Measurements from ENCODE around the gene UCN.
A peak's percentile ranks its signal among the peaks of the same experiment; 100 is the strongest.

DNA sequence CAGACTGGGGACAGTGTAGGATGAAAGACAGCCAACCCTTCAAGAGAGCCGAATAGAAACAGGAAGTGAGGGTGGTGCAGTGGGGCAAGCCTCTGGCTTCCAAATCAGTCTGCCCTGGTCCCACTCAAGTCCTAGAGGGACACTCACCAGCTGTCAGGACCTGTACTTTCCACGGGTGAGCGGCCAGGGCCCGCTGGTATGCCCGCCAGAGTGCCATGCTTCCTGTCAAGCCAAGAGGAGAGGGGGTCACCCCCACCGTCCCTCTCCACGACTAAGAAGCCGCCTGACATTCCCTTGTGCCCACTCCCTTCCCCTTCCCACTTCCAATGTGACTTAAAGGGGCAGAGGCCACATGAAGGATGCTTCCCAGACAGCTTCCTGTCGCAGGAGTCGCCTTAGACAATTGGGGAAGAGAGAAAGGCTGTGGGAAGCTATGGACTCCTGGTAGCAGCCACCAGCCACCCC is 14.1 kb upstream of the UCN start:
- TF ChIP-seq POLR2AphosphoS5 (IDR thresholded peaks at IDR 0.05; ENCODE audit: low read depth) = no peak
- TF ChIP-seq, protein P1, sequence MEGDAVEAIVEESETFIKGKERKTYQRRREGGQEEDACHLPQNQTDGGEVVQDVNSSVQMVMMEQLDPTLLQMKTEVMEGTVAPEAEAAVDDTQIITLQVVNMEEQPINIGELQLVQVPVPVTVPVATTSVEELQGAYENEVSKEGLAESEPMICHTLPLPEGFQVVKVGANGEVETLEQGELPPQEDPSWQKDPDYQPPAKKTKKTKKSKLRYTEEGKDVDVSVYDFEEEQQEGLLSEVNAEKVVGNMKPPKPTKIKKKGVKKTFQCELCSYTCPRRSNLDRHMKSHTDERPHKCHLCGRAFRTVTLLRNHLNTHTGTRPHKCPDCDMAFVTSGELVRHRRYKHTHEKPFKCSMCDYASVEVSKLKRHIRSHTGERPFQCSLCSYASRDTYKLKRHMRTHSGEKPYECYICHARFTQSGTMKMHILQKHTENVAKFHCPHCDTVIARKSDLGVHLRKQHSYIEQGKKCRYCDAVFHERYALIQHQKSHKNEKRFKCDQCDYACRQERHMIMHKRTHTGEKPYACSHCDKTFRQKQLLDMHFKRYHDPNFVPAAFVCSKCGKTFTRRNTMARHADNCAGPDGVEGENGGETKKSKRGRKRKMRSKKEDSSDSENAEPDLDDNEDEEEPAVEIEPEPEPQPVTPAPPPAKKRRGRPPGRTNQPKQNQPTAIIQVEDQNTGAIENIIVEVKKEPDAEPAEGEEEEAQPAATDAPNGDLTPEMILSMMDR (IDR thresholded peaks at IDR 0.05; ENCODE audit: insufficient read depth, low read length) = no peak
- peak; percentile 94 for TF ChIP-seq SPI1 (IDR thresholded peaks at IDR 0.05; ENCODE audit: borderline replicate concordance, low read depth)

Measured in HL-60 (cell line).